Diencephalon (tissue), 1 donor: ENCODE measurements around the gene PHLPP1. TPM values are rescaled to one million over a fixed set of nuclear protein-coding genes. Genes with fewer than 3 reads are reported as not detected.

Experiments
- small RNA-seq: library from RNA; depleted of rRNA; stranded (forward); fragments of <200 nt; gene quantifications from one replicate; pipeline ENCODE3, GENCODE V24; 2014
- total RNA-seq: library from RNA; depleted of rRNA; stranded (reverse); fragments of >200 nt; gene quantifications from one replicate; pipeline ENCODE4 v1.2.3, GENCODE V29; 2014

PHLPP1 gene
- 27.9 TPM for total RNA-seq

DNA sequence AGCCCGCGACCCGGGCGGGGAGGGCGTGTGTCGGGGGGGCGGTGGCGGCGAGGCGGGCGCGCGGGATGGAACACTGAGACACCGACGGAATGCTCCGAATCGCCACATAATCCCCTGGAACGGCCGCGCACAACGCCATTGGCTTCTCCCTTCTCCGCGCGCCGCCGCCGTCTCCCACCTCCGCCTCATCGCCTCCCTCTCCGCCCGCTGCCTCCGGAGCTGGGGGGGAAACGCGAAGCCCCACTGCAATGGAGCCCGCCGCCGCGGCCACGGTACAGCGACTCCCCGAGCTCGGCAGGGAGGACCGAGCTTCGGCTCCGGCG, at the start of gene PHLPP1:
PHLPP1 (plus strand) TSS at position 106 of the 323 bp plus-strand sequence; CDS start at position 249, 143 bp downstream.

Small RNAs within 50 kb of the gene (small RNA-seq; reads per million reads assigned to genes)
- not detected for gene RNU6-142P

Other genes with a start within 250 kb of the PHLPP1 start
- gene ZCCHC2, start 192.5 kb upstream of the PHLPP1 start, total RNA-seq: 15.5 TPM